ENCODE results near the gene DNAI2. TPM values are rescaled to one million over a fixed set of nuclear protein-coding genes. Genes with fewer than 3 reads are reported as not detected.
A peak's percentile ranks its signal among the peaks of the same experiment; 100 is the strongest.

DNAI2 gene
- total and polyA plus RNA-seq, 9 of the 15 experiments (the other 6 are each of a cell fraction or from before 2014, with no cell fraction given): not detected

DNA sequence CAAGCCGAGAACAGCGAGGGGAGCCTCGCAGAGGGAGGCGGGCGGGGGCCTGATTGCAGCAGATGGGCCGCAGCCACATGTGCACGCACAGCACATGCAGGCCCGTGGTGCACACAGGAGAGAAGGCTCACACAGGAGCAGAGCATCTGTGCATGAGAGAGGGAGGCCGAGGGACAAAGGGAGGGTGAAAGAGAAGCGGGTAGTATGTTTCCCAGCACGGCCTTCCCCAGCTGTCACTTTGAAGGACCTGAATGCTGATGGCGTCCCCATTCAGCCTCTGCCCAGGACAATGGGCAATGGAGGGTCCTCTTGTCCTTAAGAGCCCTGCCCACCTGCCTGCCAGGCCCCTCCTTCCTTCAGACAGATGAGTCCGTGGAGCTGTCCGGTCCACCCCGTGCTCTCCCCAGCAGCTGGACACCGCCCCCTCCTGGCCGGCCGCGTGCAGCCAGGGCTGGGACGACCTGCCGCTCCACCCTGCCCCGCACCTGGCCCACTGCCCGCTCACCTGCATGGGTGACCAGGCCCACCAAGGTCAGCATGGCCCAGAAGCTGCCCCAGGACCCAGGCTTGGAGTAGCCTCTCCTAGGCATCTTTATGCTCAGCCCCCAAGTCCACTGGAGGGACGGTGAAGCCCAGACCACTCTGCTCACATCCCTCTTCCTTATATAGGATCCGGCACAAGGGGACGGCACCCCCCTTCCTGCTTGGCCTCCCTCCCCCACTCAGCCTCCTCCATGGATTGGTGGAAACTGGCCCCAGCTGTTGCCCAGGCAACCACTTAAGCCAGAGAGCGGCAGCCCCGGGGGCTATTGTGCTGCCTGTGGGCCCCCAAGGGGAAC, 87.4 kb downstream of the DNAI2 start, which contains the start of gene BTBD17 (continued):
- TF ChIP-seq SMC3 (conservative IDR thresholded peaks at IDR 0.05; ENCODE audit: insufficient read depth, low read depth, low read length) (peak; percentile 86), SAP30 (IDR thresholded peaks at IDR 0.05; ENCODE audit: borderline replicate concordance, insufficient read depth, low read depth, low read length, poor library complexity, severe bottlenecking) (no peak), ATF1 (CRISPR knock-in tag; IDR thresholded peaks at IDR 0.05) (no peak), ATF1 (tag; IDR thresholded peaks at IDR 0.05) (no peak), RB1 (IDR thresholded peaks at IDR 0.05; ENCODE audit: low read depth) (peak; percentile 62; the same call in 1 of the 2 replicates), XRCC4 (IDR thresholded peaks at IDR 0.05; ENCODE audit: extremely low read depth, insufficient read depth, insufficient read length) (no peak), KDM2B (CRISPR knock-in tag; IDR thresholded peaks at IDR 0.05) (no peak)
- TF ChIP-seq, protein P1, sequence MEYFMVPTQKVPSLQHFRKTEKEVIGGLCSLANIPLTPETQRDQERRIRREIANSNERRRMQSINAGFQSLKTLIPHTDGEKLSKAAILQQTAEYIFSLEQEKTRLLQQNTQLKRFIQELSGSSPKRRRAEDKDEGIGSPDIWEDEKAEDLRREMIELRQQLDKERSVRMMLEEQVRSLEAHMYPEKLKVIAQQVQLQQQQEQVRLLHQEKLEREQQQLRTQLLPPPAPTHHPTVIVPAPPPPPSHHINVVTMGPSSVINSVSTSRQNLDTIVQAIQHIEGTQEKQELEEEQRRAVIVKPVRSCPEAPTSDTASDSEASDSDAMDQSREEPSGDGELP (CRISPR knock-in tag; IDR thresholded peaks at IDR 0.05; ENCODE audit: borderline replicate concordance): peak; percentile 20; the same call in 1 of the 2 replicates
- TF ChIP-seq, protein P2, sequence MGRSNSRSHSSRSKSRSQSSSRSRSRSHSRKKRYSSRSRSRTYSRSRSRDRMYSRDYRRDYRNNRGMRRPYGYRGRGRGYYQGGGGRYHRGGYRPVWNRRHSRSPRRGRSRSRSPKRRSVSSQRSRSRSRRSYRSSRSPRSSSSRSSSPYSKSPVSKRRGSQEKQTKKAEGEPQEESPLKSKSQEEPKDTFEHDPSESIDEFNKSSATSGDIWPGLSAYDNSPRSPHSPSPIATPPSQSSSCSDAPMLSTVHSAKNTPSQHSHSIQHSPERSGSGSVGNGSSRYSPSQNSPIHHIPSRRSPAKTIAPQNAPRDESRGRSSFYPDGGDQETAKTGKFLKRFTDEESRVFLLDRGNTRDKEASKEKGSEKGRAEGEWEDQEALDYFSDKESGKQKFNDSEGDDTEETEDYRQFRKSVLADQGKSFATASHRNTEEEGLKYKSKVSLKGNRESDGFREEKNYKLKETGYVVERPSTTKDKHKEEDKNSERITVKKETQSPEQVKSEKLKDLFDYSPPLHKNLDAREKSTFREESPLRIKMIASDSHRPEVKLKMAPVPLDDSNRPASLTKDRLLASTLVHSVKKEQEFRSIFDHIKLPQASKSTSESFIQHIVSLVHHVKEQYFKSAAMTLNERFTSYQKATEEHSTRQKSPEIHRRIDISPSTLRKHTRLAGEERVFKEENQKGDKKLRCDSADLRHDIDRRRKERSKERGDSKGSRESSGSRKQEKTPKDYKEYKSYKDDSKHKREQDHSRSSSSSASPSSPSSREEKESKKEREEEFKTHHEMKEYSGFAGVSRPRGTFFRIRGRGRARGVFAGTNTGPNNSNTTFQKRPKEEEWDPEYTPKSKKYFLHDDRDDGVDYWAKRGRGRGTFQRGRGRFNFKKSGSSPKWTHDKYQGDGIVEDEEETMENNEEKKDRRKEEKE (IDR thresholded peaks at IDR 0.05; ENCODE audit: borderline replicate concordance in 1 of 2, control insufficient read depth in 1 of 2, low read depth in 2 of 2, low read length in 1 of 2): no peak
- TF ChIP-seq, protein P3, sequence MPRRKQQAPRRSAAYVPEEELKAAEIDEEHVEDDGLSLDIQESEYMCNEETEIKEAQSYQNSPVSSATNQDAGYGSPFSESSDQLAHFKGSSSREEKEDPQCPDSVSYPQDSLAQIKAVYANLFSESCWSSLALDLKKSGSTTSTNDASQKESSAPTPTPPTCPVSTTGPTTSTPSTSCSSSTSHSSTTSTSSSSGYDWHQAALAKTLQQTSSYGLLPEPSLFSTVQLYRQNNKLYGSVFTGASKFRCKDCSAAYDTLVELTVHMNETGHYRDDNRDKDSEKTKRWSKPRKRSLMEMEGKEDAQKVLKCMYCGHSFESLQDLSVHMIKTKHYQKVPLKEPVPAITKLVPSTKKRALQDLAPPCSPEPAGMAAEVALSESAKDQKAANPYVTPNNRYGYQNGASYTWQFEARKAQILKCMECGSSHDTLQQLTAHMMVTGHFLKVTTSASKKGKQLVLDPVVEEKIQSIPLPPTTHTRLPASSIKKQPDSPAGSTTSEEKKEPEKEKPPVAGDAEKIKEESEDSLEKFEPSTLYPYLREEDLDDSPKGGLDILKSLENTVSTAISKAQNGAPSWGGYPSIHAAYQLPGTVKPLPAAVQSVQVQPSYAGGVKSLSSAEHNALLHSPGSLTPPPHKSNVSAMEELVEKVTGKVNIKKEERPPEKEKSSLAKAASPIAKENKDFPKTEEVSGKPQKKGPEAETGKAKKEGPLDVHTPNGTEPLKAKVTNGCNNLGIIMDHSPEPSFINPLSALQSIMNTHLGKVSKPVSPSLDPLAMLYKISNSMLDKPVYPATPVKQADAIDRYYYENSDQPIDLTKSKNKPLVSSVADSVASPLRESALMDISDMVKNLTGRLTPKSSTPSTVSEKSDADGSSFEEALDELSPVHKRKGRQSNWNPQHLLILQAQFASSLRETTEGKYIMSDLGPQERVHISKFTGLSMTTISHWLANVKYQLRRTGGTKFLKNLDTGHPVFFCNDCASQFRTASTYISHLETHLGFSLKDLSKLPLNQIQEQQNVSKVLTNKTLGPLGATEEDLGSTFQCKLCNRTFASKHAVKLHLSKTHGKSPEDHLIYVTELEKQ (CRISPR knock-in tag; IDR thresholded peaks at IDR 0.05): no peak

Data from K562 (cell line).